Endodermal cell (in vitro differentiated cells): Measurements from ENCODE around the gene RBM3. TPM values are rescaled to one million over a fixed set of nuclear protein-coding genes. Genes with fewer than 3 reads are reported as not detected.

Experiments used
- DNase-seq: peaks from one replicate; pipeline ENCODE4 v3.0.0-alpha.2; 2017
- H3K27ac ChIP-seq: 2 replicates; pipeline ENCODE4 v1.5.1; 2013; ENCODE audit warnings: mild to moderate bottlenecking, low read depth, low read length, moderate library complexity
- H3K27me3 ChIP-seq: 2 replicates; pipeline ENCODE4 v1.6.1; 2013; ENCODE audit warnings: mild to moderate bottlenecking, low read length, moderate library complexity; ENCODE audit not compliant: insufficient read depth, control insufficient read depth, poor library complexity, severe bottlenecking
- H3K36me3 ChIP-seq: 2 replicates; pipeline ENCODE4 v1.7.0; 2013; ENCODE audit warnings: mild to moderate bottlenecking, low read length, moderate library complexity; ENCODE audit not compliant: control insufficient read depth, insufficient read depth
- H3K4me1 ChIP-seq: one replicate; pipeline ENCODE4 v1.7.0; 2013; ENCODE audit warnings: low read length; ENCODE audit not compliant: control insufficient read depth, insufficient read depth
- H3K4me3 ChIP-seq: 2 replicates; pipeline ENCODE4 v1.5.1; 2013; ENCODE audit warnings: mild to moderate bottlenecking, low read length, moderate library complexity
- H3K9ac ChIP-seq: 2 replicates; pipeline ENCODE4 v1.6.1; 2013; ENCODE audit warnings: mild to moderate bottlenecking, low read length, moderate library complexity; ENCODE audit not compliant: poor library complexity, severe bottlenecking; ENCODE audit errors: extremely low read depth
- H3K9me3 ChIP-seq: 2 replicates; pipeline ENCODE4 v1.6.1; 2013; ENCODE audit warnings: mild to moderate bottlenecking, low read length, moderate library complexity; ENCODE audit not compliant: control insufficient read depth
- H3K27ac Mint-ChIP-seq: 2 replicates; pipeline ENCODE4 v1.8.0; 2020; ENCODE audit warnings: mixed read lengths
- H3K27me3 Mint-ChIP-seq: 2 replicates; pipeline ENCODE4 v1.8.0; 2021; ENCODE audit warnings: mild to moderate bottlenecking, mixed read lengths; ENCODE audit not compliant: insufficient read depth
- H3K36me3 Mint-ChIP-seq: 2 replicates; pipeline ENCODE4 v1.8.0; 2020; ENCODE audit warnings: low read depth, mixed read lengths
- H3K4me1 Mint-ChIP-seq: 2 replicates; pipeline ENCODE4 v1.8.0; 2020; ENCODE audit warnings: mixed read lengths
- H3K4me3 Mint-ChIP-seq: 2 replicates; pipeline ENCODE4 v1.8.0; 2020; ENCODE audit warnings: mild to moderate bottlenecking, moderate library complexity, mixed read lengths
- H3K9me3 Mint-ChIP-seq: 2 replicates; pipeline ENCODE4 v1.8.0; 2020; ENCODE audit warnings: mild to moderate bottlenecking, mixed read lengths
- CTCF ChIP-seq: fragments of 200-600 bp; sonication (generic); conservative IDR thresholded peaks from 2 replicates; pipeline ENCODE4 v1.5.0; 2021; ENCODE audit warnings: antibody characterized with exemption, mild to moderate bottlenecking
- WGBS, 2 experiments: methylation state at CpG; one replicate each; pipeline versions ENCODE4 v1.1.5 to v1.1.7; 2013; ENCODE audit warnings: missing lambda C conversion rate in 2 of 2, mixed read lengths in 1 of 2; ENCODE audit not compliant: insufficient coverage in 1 of 2, insufficient read length in 1 of 2; 5-methylcytosine and 5-hydroxymethylcytosine counted together
- total RNA-seq, 2 donors: library from RNA; stranded (reverse); fragmentation: NEBNext Ultra II Directional in 1 of 2; extraction: Animal tissue kit (Norgen Biotek cat#: 25700) in 1 of 2; gene quantifications; 2 replicates in 1 of 2; 3 replicates in 1 of 2; pipeline ENCODE4 v1.2.1, GENCODE V29; 2021

The RBM3 gene
- total RNA-seq, 2 donors from 2014 or later = 183 to 189 TPM

- H3K9me3 Mint-ChIP-seq = peaks cover 73% of the 10 kb centered on the region
- Histone ChIP-seq H3K4me3 (peak overlapping the region; percentile 90), H3K27ac (no peak overlapping the region), H3K9me3 (no peaks in the 10 kb centered on the region), H3K27me3 (no peaks in the 10 kb centered on the region), H3K4me1 (peaks cover 6% of the 10 kb centered on the region), H3K9ac (peak overlapping the region; percentile 94), H3K36me3 (peaks cover 48% of the 10 kb centered on the region)
- TF ChIP-seq CTCF = no peak
- 83 to 94% methylated on average over 1 to 13 of the region's 13 CpGs for WGBS, 2 experiments
- DNase-seq = no peak
- peaks cover 45% of the 10 kb centered on the region for H3K36me3 Mint-ChIP-seq
- peak overlapping the region; percentile 99 for H3K27ac Mint-ChIP-seq
- peaks cover 14% of the 10 kb centered on the region for H3K4me1 Mint-ChIP-seq
- H3K4me3 Mint-ChIP-seq = peak overlapping the region; percentile 95
- H3K27me3 Mint-ChIP-seq = no peaks in the 10 kb centered on the region
These were observed 1.4 kb downstream of the RBM3 start for GRCh38 chrX:48575642-48576041.

GRCh38 chrX:48576108-48576507, 1.8 kb downstream of the RBM3 start:
- DNase-seq = no peak
- Histone ChIP-seq H3K4me3 (peak overlapping the region; percentile 90), H3K27ac (no peak overlapping the region), H3K4me1 (peaks cover 6% of the 10 kb centered on the region), H3K9ac (no peak overlapping the region), H3K9me3 (no peaks in the 10 kb centered on the region), H3K36me3 (peaks cover 48% of the 10 kb centered on the region), H3K27me3 (no peaks in the 10 kb centered on the region)
- Mint-ChIP-seq H3K4me1 (peaks cover 14% of the 10 kb centered on the region), H3K36me3 (peaks cover 45% of the 10 kb centered on the region), H3K27ac (peak overlapping the region; percentile 7), H3K27me3 (no peaks in the 10 kb centered on the region), H3K9me3 (peaks cover 70% of the 10 kb centered on the region), H3K4me3 (peak overlapping the region; percentile 95)
- TF ChIP-seq CTCF = no peak
- 93% methylated on average over 6 of the region's 6 CpGs; no CpG with 5 or more reads in 1 of the 2 experiments for WGBS, 2 experiments

- peaks cover 14% of the 10 kb centered on the region for H3K4me1 Mint-ChIP-seq
- Histone ChIP-seq H3K9ac (no peak overlapping the region), H3K27ac (no peak overlapping the region), H3K36me3 (peaks cover 48% of the 10 kb centered on the region), H3K4me1 (peaks cover 6% of the 10 kb centered on the region), H3K27me3 (no peaks in the 10 kb centered on the region), H3K4me3 (no peak overlapping the region), H3K9me3 (no peaks in the 10 kb centered on the region)
- H3K4me3 Mint-ChIP-seq = peak overlapping the region; percentile 28
- H3K27ac Mint-ChIP-seq = peak overlapping the region; percentile 73
- peaks cover 73% of the 10 kb centered on the region for H3K9me3 Mint-ChIP-seq
- WGBS, 2 experiments = 55% methylated on average over 2 of the region's 2 CpGs; no CpG with 5 or more reads in 1 of the 2 experiments
- H3K36me3 Mint-ChIP-seq = peaks cover 45% of the 10 kb centered on the region
- peak; percentile 47 for DNase-seq
- no peaks in the 10 kb centered on the region for H3K27me3 Mint-ChIP-seq
- TF ChIP-seq CTCF = no peak
These were observed 4.4 kb downstream of the RBM3 start for GRCh38 chrX:48578661-48579128.
